ENCODE measurements around the gene TFDP1. TPM values are rescaled to one million over a fixed set of nuclear protein-coding genes. Genes with fewer than 3 reads are reported as not detected.

Gene TFDP1
- total and polyA plus RNA-seq, 2 of the 4 experiments (the other 2 are of a cell fraction) = 59.3 to 97.0 TPM

- Histone ChIP-seq H3K14ac (replicated peaks; ENCODE audit: low read depth, low read length) (no peak overlapping the region), H3K9me1 (ENCODE audit: insufficient read depth, low read length) (peaks cover 13% of the 10 kb centered on the region), H2BK5ac (ENCODE audit: low read depth, low read length, poor library complexity, severe bottlenecking) (no peak overlapping the region), H4K8ac (ENCODE audit: low read depth in 2 of 2, low read length in 2 of 2) (no peak overlapping the region), H3K27ac (ENCODE audit: insufficient read depth, low read length) (no peak overlapping the region), H2BK120ac (ENCODE audit: low read depth, low read length) (no peak overlapping the region), H4K91ac (ENCODE audit: insufficient read depth, low read depth, low read length) (no peak overlapping the region), H3K23ac (ENCODE audit: low read depth, low read length) (no peak overlapping the region), H3K27me3 (ENCODE audit: control insufficient read depth, insufficient read depth, low read length) (no peaks in the 10 kb centered on the region), H2BK15ac (ENCODE audit: low read depth, low read length) (no peak overlapping the region), H4K20me1 (ENCODE audit: insufficient read depth, low read length) (peaks cover 2% of the 10 kb centered on the region; the same call in 1 of the 2 replicates), H3K4me3 (ENCODE audit: insufficient read depth, low read depth, low read length) (no peak overlapping the region), H2BK20ac (ENCODE audit: low read depth, low read length) (no peak overlapping the region), H3K56ac (ENCODE audit: extremely low read depth, insufficient read depth, low read length) (no peak overlapping the region), H3K9ac (ENCODE audit: low read depth, low read length) (no peak overlapping the region), H3K36me3 (ENCODE audit: control insufficient read depth, insufficient read depth, low read length) (peaks cover 68% of the 10 kb centered on the region), H3K18ac (ENCODE audit: low read depth, low read length) (no peak overlapping the region), H3K9me3 (ENCODE audit: control insufficient read depth, insufficient read depth, low read length) (no peaks in the 10 kb centered on the region), H3K79me1 (ENCODE audit: low read depth in 1 of 2, low read length in 2 of 2) (peaks cover 22 to 61% of the 10 kb centered on the region in 2 experiments), H2AK5ac (ENCODE audit: low read depth, low read length) (no peak overlapping the region), H4K5ac (ENCODE audit: low read depth, low read length) (no peak overlapping the region), H3K4me1 (ENCODE audit: control insufficient read depth, insufficient read depth, low read length) (no peaks in the 10 kb centered on the region), H2AFZ (replicated peaks; ENCODE audit: low read length, poor library complexity) (no peak overlapping the region), H2AK9ac (replicated peaks; ENCODE audit: low read depth, low read length, poor library complexity) (no peak overlapping the region), H3K4ac (ENCODE audit: low read depth, low read length) (no peak overlapping the region), H3K4me2 (ENCODE audit: low read depth, low read length) (no peak overlapping the region)
- ChIA-PET CTCF (no interaction called here), POLR2A (ENCODE audit: unreplicated experiment) (no interaction called here)
- in situ Hi-C loops (cut with MboI; ENCODE audit: low sequenced_read_pairs) (no loop called here), dilution Hi-C loops (cut with HindIII; ENCODE audit: low sequenced_read_pairs, unreplicated experiment) (no loop called here), intact Hi-C loops (cut with micrococcal nuclease) (no loop called here)
- 97% methylated on average over 12 of the region's 16 CpGs; no CpG with 5 or more reads in 1 of the 2 experiments for WGBS, 2 experiments (ENCODE audit: extremely low coverage in 2 of 2, insufficient read length in 1 of 2)
- TF ChIP-seq BHLHE40 (IDR thresholded peaks at IDR 0.05; ENCODE audit: low read depth, low read length) = no peak
- TF ChIP-seq MAFK (IDR thresholded peaks at IDR 0.05; ENCODE audit: low read depth, low read length) = no peak
- TF ChIP-seq CEBPB (IDR thresholded peaks at IDR 0.05; ENCODE audit: low read depth, low read length) = no peak
- no peak for TF ChIP-seq RCOR1 (IDR thresholded peaks at IDR 0.05; ENCODE audit: insufficient replicate concordance, low read length)
- TF ChIP-seq RFX5 (IDR thresholded peaks at IDR 0.05; ENCODE audit: low read depth, low read length) = no peak
- no peak for TF ChIP-seq CTCF (conservative IDR thresholded peaks at IDR 0.05; ENCODE audit: low read depth, low read length)
- no peak for TF ChIP-seq USF2 (IDR thresholded peaks at IDR 0.05; ENCODE audit: low read depth, low read length)
- TF ChIP-seq FOS (IDR thresholded peaks at IDR 0.05; ENCODE audit: low read depth, low read length) = no peak
- TF ChIP-seq SMC3 (IDR thresholded peaks at IDR 0.05; ENCODE audit: low read depth, low read length) = no peak
- no peak for TF ChIP-seq POLR2A (IDR thresholded peaks at IDR 0.05; ENCODE audit: low read depth, low read length)
- TF ChIP-seq RAD21 (IDR thresholded peaks at IDR 0.05; ENCODE audit: low read length) = no peak
- no peak for TF ChIP-seq ELK1 (IDR thresholded peaks at IDR 0.05; ENCODE audit: borderline replicate concordance, low read depth, low read length)
- TF ChIP-seq CHD1 (IDR thresholded peaks at IDR 0.05; ENCODE audit: low read depth, low read length) = no peak
- no peak for TF ChIP-seq MXI1 (IDR thresholded peaks at IDR 0.05; ENCODE audit: borderline replicate concordance, low read depth, low read length)
- no peak for TF ChIP-seq NFE2L2 (IDR thresholded peaks at IDR 0.05; ENCODE audit: low read depth, low read length)
- TF ChIP-seq MAZ (IDR thresholded peaks at IDR 0.05; ENCODE audit: borderline replicate concordance, low read depth, low read length) = no peak
- ATAC-seq (ENCODE audit: low read depth) (no peak), DNase-seq (no peak)
- BruUV-seq (replicated peaks) = no TSS peak
These were observed 49.9 kb downstream of the TFDP1 start for GRCh38 chr13:113634279-113635047.
